GM20431 (cell line): ENCODE data around the gene RBM47.
"Not testable (repeated sequence)": the region's sequence is repeated elsewhere in the genome, so short reads cannot be mapped to it uniquely, and the experiment has no call there.

Experiments
- in situ Hi-C: fragments of 300-500 bp; cut with MseI, MboI; formaldehyde crosslinking; loops from one replicate; pipeline ENCODE4 v1.15.0; 2020; ENCODE audit warnings: low sequenced_read_pairs; ENCODE audit not compliant: unreplicated experiment

The RBM47 gene

GRCh38 chr4:40546969-40547788 lies 82.5 kb downstream of the RBM47 start:
- in situ Hi-C loops: no loop called here

GRCh38 chr4:40546506-40546905 lies 83.2 kb downstream of the RBM47 start:
- in situ Hi-C loops: no loop called here

GRCh38 chr4:40545487-40545886 lies 84.2 kb downstream of the RBM47 start:
- in situ Hi-C loops: not testable (repeated sequence)

- in situ Hi-C loops: no loop called here
Measured at GRCh38 chr4:40544221-40544620, 85.4 kb downstream of the RBM47 start.

GRCh38 chr4:40540800-40541199 lies 88.9 kb downstream of the RBM47 start:
- in situ Hi-C loops: no loop called here

GRCh38 chr4:40536032-40536431 lies 93.6 kb downstream of the RBM47 start:
- in situ Hi-C loops: no loop called here

GRCh38 chr4:40531636-40532023 lies 98.0 kb downstream of the RBM47 start:
- in situ Hi-C loops: no loop called here

GRCh38 chr4:40530961-40531635 lies 98.6 kb downstream of the RBM47 start:
- in situ Hi-C loops: no loop called here

GRCh38 chr4:40526741-40527140 lies 102.9 kb downstream of the RBM47 start:
- in situ Hi-C loops: no loop called here

GRCh38 chr4:40525752-40526598 lies 103.7 kb downstream of the RBM47 start:
- in situ Hi-C loops: no loop called here

- in situ Hi-C loops: no loop called here
Measured at GRCh38 chr4:40524366-40525041, 105.2 kb downstream of the RBM47 start.

- in situ Hi-C loops: no loop called here
Measured at GRCh38 chr4:40523581-40523980, 106.1 kb downstream of the RBM47 start.

GRCh38 chr4:40521957-40522356 lies 107.7 kb downstream of the RBM47 start:
- in situ Hi-C loops: no loop called here

- in situ Hi-C loops: no loop called here
Measured at GRCh38 chr4:40520533-40520932, 109.1 kb downstream of the RBM47 start.

GRCh38 chr4:40517081-40517480 lies 112.6 kb downstream of the RBM47 start:
- in situ Hi-C loops: not testable (repeated sequence)

GRCh38 chr4:40516651-40517050 lies 113.0 kb downstream of the RBM47 start:
- in situ Hi-C loops: no loop called here

GRCh38 chr4:40515398-40516293 lies 114.0 kb downstream of the RBM47 start:
- in situ Hi-C loops: no loop called here

- in situ Hi-C loops: no loop called here
Measured at GRCh38 chr4:40515037-40515397, 114.6 kb downstream of the RBM47 start.

- in situ Hi-C loops: no loop called here
Measured at GRCh38 chr4:40514497-40514951, 115.1 kb downstream of the RBM47 start.
